ENCODE results near the gene TARDBP.
"Not testable (repeated sequence)": the region's sequence is repeated elsewhere in the genome, so short reads cannot be mapped to it uniquely, and the experiment has no call there.

TARDBP gene

GRCh38 chr1:11046270-11046566 is 33.8 kb downstream of the TARDBP start:
- H3K36me3 ChIP-seq (ENCODE audit: control insufficient read depth, insufficient read depth, low read length), result no peaks in the 10 kb centered on the region
- H3K27me3 ChIP-seq (replicated peaks; ENCODE audit: control insufficient read depth, insufficient read depth, low read length), result no peaks in the 10 kb centered on the region
- TF ChIP-seq CTCF (IDR thresholded peaks at IDR 0.05; ENCODE audit: insufficient read depth, low read length, poor library complexity, severe bottlenecking), result no peak
- DNase-seq (ENCODE audit: extremely low read depth, insufficient read length), result no peak
- H3K4me3 ChIP-seq (replicated peaks; ENCODE audit: low read depth, low read length), result no peak overlapping the region

GRCh38 chr1:11046625-11047365 is 34.3 kb downstream of the TARDBP start, which contains the start of gene MASP2:
Gene MASP2, minus strand, starts transcription at chr1:11047239. Its CDS starts 32 bp downstream, at chr1:11047207.
- no peak for DNase-seq (ENCODE audit: extremely low read depth, insufficient read length)
- TF ChIP-seq CTCF (IDR thresholded peaks at IDR 0.05; ENCODE audit: insufficient read depth, low read length, poor library complexity, severe bottlenecking), result no peak
- no peaks in the 10 kb centered on the region for H3K27me3 ChIP-seq (replicated peaks; ENCODE audit: control insufficient read depth, insufficient read depth, low read length)
- H3K36me3 ChIP-seq (ENCODE audit: control insufficient read depth, insufficient read depth, low read length), result no peaks in the 10 kb centered on the region
- H3K4me3 ChIP-seq (replicated peaks; ENCODE audit: low read depth, low read length), result no peak within 1 kb of the TSS

- not testable (repeated sequence) for H3K27me3 ChIP-seq (replicated peaks; ENCODE audit: control insufficient read depth, insufficient read depth, low read length)
These were observed 38.7 kb downstream of the TARDBP start for GRCh38 chr1:11051121-11051520.

GRCh38 chr1:11051781-11052511 is 39.5 kb downstream of the TARDBP start:
- no peak overlapping the region for H3K4me3 ChIP-seq (replicated peaks; ENCODE audit: low read depth, low read length)
- no peaks in the 10 kb centered on the region for H3K27me3 ChIP-seq (replicated peaks; ENCODE audit: control insufficient read depth, insufficient read depth, low read length)
- TF ChIP-seq CTCF (IDR thresholded peaks at IDR 0.05; ENCODE audit: insufficient read depth, low read length, poor library complexity, severe bottlenecking), result no peak
- H3K36me3 ChIP-seq (ENCODE audit: control insufficient read depth, insufficient read depth, low read length), result peaks cover 16% of the 10 kb centered on the region
- no peak for DNase-seq (ENCODE audit: extremely low read depth, insufficient read length)

More at GRCh38 chr1:11051121-11051520, 38.7 kb downstream of the TARDBP start:
- not testable (repeated sequence) for H3K36me3 ChIP-seq (ENCODE audit: control insufficient read depth, insufficient read depth, low read length); DNase-seq (ENCODE audit: extremely low read depth, insufficient read length); H3K4me3 ChIP-seq (replicated peaks; ENCODE audit: low read depth, low read length)

GRCh38 chr1:11052839-11053757 is 40.6 kb downstream of the TARDBP start:
- no peak for DNase-seq (ENCODE audit: extremely low read depth, insufficient read length)
- Histone ChIP-seq H3K4me3 (replicated peaks; ENCODE audit: low read depth, low read length) (no peak overlapping the region), H3K27me3 (replicated peaks; ENCODE audit: control insufficient read depth, insufficient read depth, low read length) (no peaks in the 10 kb centered on the region), H3K36me3 (ENCODE audit: control insufficient read depth, insufficient read depth, low read length) (peaks cover 19% of the 10 kb centered on the region)
- TF ChIP-seq CTCF (IDR thresholded peaks at IDR 0.05; ENCODE audit: insufficient read depth, low read length, poor library complexity, severe bottlenecking), result peak; percentile 15
